ENCODE data around the gene OTOP2. TPM values are rescaled to one million over a fixed set of nuclear protein-coding genes. Genes with fewer than 3 reads are reported as not detected.

Gene OTOP2
- total and polyA plus RNA-seq, 9 of the 15 experiments (the other 6 are each of a cell fraction or from before 2014, with no cell fraction given): 0.04 to 0.36 (median 0.14) TPM; not detected in 1

GRCh38 chr17:74960570-74961342, 36.7 kb downstream of the OTOP2 start (continued):
- TF ChIP-seq MYBL2 (IDR thresholded peaks at IDR 0.05; ENCODE audit: low read depth): no peak
- TF ChIP-seq MYBL2 (CRISPR knock-in tag; IDR thresholded peaks at IDR 0.05; ENCODE audit: borderline replicate concordance): no peak
- TF ChIP-seq MYC (IDR thresholded peaks at IDR 0.05; ENCODE audit: low read depth, low read length): peak; percentile 98
- peak; percentile 82; the same call in 1 of the 2 replicates for TF ChIP-seq MYC (CRISPR knock-in tag; IDR thresholded peaks at IDR 0.05; ENCODE audit: borderline replicate concordance, low read depth)
- no peak for TF ChIP-seq RBM14 (IDR thresholded peaks at IDR 0.05; ENCODE audit: borderline replicate concordance, insufficient read depth, low read depth, low read length)
- no peak for TF ChIP-seq SRSF7 (optimal IDR thresholded peaks at IDR 0.05; ENCODE audit: low read depth, low read length)
- peak; percentile 89 for TF ChIP-seq NBN (IDR thresholded peaks at IDR 0.05; ENCODE audit: low read depth)
- no peak for TF ChIP-seq CHD4 (IDR thresholded peaks at IDR 0.05; ENCODE audit: insufficient read depth, insufficient replicate concordance, low read depth, low read length, poor library complexity, severe bottlenecking)
- TF ChIP-seq CAMTA2 (CRISPR knock-in tag; conservative IDR thresholded peaks at IDR 0.05): no peak
- TF ChIP-seq CCNT2 (IDR thresholded peaks at IDR 0.05; ENCODE audit: borderline replicate concordance, extremely low read depth, insufficient read length, low read depth, low read length): no peak
- peak; percentile 41; the same call in 1 of the 2 replicates for TF ChIP-seq EHMT2 (IDR thresholded peaks at IDR 0.05)
- TF ChIP-seq IFI16 (CRISPR knock-in tag; IDR thresholded peaks at IDR 0.05): no peak
- TF ChIP-seq ARHGAP35 (IDR thresholded peaks at IDR 0.05; ENCODE audit: partially characterized antibody): no peak
- TF ChIP-seq PHF8 (IDR thresholded peaks at IDR 0.05; ENCODE audit: borderline replicate concordance, low read length): no peak
- no peak for TF ChIP-seq SUPT5H (IDR thresholded peaks at IDR 0.05)
- peak; percentile 65 for TF ChIP-seq CREM (IDR thresholded peaks at IDR 0.05; ENCODE audit: low read depth)
- TF ChIP-seq KDM4B (IDR thresholded peaks at IDR 0.05; ENCODE audit: borderline replicate concordance in 2 of 2, low read depth in 1 of 2): no peak; a peak in 1 of 4 replicates
- TF ChIP-seq ZNF77 (CRISPR knock-in tag; IDR thresholded peaks at IDR 0.05): no peak
- TF ChIP-seq THAP12 (CRISPR knock-in tag; IDR thresholded peaks at IDR 0.05): no peak
- no peak for TF ChIP-seq FOXJ3 (CRISPR knock-in tag; IDR thresholded peaks at IDR 0.05)
- TF ChIP-seq PTBP1 (IDR thresholded peaks at IDR 0.05; ENCODE audit: low read depth, low read length): no peak
- no peak for TF ChIP-seq ZNF134 (CRISPR knock-in tag; conservative IDR thresholded peaks at IDR 0.05)
- no peak for TF ChIP-seq TFE3 (CRISPR knock-in tag; IDR thresholded peaks at IDR 0.05)
- no peak for TF ChIP-seq KAT2B (IDR thresholded peaks at IDR 0.05; ENCODE audit: low read depth, low read length)
- TF ChIP-seq ZNF121 (CRISPR knock-in tag; conservative IDR thresholded peaks at IDR 0.05): no peak
